ENCODE data around the gene CD5L.

Gene CD5L

DNA sequence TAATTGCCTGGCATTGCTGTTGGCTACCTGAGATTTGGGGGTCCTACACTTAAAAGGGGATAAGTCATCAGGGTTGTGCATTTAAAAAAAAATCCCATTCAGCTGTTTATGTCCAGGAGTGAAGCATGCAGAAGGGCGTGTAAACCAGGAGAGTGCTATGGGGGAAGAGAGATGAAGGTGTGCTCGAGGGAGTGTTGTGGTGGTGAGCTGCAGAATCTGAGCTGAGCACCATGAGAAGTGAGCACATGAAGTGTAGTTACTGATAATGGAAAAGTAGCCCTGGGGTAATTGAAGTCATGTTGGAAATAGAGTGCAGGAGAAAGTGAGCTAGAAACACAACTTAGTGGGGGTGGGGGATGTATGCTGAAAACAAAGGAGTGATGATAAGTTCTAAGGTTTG is 22.4 kb downstream of the CD5L start:
- DNase-seq (ENCODE audit: low read depth in 4 of 4, low spot score in 1 of 4): no peak

DNA sequence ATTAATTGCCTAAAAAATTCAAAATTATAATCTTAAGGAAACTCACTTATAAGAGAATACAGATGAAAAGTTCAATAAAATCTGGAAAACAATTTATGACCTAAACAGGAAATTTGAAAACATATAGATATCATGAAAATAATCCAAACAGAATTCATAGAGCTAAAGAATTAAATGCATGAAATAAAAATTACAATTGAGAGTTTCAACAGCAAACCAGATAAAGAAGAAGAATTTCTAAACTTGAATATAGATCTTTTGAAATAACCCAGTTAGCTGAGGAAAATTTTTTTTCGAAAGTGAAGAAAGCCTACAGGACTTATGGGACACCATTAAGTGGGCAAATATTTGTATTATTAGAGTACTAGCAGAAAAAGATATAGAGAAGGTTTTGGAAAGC is 28.3 kb downstream of the CD5L start:
- no peak for DNase-seq (ENCODE audit: low read depth in 4 of 4, low spot score in 1 of 4)

DNA sequence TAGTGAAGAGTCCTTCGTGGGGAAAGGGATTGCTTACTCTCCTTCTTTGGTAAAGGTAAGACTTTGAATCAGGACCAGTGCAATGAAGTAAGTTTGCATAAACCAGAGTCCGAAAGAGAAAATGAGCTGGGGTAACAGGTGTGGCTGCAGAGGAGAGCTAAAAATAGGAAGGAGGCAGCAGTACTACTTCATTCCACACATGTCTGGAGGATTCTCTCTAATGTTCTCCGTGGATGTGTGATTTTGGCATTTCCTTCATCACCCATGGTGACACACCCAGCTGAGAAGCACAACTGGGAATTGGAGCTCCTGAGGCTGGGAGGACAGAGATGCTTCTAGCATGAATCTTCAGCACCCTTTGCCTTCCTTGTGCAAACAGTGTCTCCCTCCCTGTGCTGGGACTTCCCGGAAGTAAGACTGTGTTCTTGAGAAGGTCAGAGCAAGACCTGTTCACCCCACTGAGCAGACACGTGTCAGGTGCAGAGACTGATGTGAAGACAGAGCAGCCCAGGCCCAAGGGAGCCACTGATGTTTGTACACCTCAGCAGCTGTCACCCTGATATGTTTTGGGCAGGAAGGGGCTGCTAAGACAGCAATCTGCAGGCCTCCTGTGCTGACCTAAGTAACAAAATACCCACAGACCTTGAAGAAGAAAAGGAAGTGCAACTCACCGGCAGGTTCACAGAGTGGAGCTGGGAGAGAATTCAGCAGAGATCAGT is 35.0 kb downstream of the CD5L start:
- no peak for DNase-seq (ENCODE audit: low read depth in 4 of 4, low spot score in 1 of 4)

DNA sequence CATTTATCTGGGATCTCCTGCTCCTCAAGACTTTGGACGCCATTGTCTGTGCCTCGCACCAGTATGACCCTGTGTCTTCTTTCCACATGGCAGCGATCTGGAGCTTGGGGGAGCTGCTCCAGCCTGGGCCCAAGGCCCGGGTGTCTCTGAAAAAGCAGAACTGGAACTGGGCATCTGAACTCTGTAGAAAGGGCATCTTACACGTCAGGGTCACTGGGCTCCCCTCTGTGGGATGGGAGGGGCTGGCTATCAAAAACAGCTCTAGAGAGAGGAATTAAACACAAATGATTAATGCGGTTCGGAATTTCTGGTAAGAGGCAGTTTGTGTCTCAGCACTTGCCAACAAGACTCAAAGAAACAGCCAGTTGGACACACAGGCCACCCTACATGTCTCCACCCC is 37.8 kb downstream of the CD5L start:
- DNase-seq (ENCODE audit: low read depth in 4 of 4, low spot score in 1 of 4): no peak

GRCh38 chr1:157799996-157800395 is 41.6 kb downstream of the CD5L start:
- no peak for DNase-seq (ENCODE audit: low read depth in 4 of 4, low spot score in 1 of 4)

- no peak for DNase-seq (ENCODE audit: low read depth in 4 of 4, low spot score in 1 of 4)
Observed at GRCh38 chr1:157798211-157798610, 43.4 kb downstream of the CD5L start.

GRCh38 chr1:157785248-157785647 is 56.4 kb downstream of the CD5L start:
- DNase-seq (ENCODE audit: low read depth in 4 of 4, low spot score in 1 of 4): no peak

- no peak for DNase-seq (ENCODE audit: low read depth in 4 of 4, low spot score in 1 of 4)
Observed at GRCh38 chr1:157784801-157785200, 56.8 kb downstream of the CD5L start.

DNA sequence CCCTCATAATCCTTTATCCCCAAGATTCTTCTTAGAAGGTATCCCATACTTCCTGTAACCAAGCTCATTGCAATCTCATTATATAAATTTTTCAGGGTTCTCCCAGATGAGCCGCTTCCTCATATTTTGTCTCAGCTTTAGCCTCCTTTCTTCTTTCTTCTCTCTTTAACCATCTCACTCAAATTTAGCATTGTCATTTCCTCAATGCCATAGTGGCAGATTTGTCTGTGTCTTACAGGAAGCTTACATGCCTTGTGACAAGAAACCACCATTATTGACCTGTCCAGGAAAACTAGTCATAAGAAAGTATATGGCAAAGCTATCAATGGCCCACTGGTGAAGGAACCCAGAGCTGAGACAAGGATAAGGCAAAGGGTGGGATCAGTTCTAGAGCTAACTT is 58.7 kb downstream of the CD5L start:
- no peak for DNase-seq (ENCODE audit: low read depth in 4 of 4, low spot score in 1 of 4)

- no peak for DNase-seq (ENCODE audit: low read depth in 4 of 4, low spot score in 1 of 4)
Observed at GRCh38 chr1:157781048-157781447, 60.6 kb downstream of the CD5L start.
